GM19452 (cell line): Measurements from ENCODE around the gene RCAN1.
"Not testable (repeated sequence)": the region's sequence is repeated elsewhere in the genome, so short reads cannot be mapped to it uniquely, and the experiment has no call there.

Experiments used
- ATAC-seq: cut with Tn5 transposase; IDR thresholded peaks from one replicate; pipeline ENCODE4 v1.9.1; 2021; ENCODE audit not compliant: unreplicated experiment

Gene RCAN1

GRCh38 chr21:34570313-34570712 is 44.6 kb downstream of the RCAN1 start:
- no peak for ATAC-seq

GRCh38 chr21:34569381-34569979 is 45.4 kb downstream of the RCAN1 start:
- no peak for ATAC-seq

GRCh38 chr21:34568801-34569200 is 46.1 kb downstream of the RCAN1 start:
- ATAC-seq, result not testable (repeated sequence)

GRCh38 chr21:34567604-34568155 is 47.2 kb downstream of the RCAN1 start:
- no peak for ATAC-seq

- no peak for ATAC-seq
These were observed 49.7 kb downstream of the RCAN1 start for GRCh38 chr21:34565238-34565637.

- ATAC-seq, result not testable (repeated sequence)
These were observed 51.5 kb downstream of the RCAN1 start for GRCh38 chr21:34563370-34563769.

GRCh38 chr21:34561806-34562205 is 53.1 kb downstream of the RCAN1 start:
- no peak for ATAC-seq

- no peak for ATAC-seq
These were observed 54.3 kb downstream of the RCAN1 start for GRCh38 chr21:34560609-34561008.

GRCh38 chr21:34560021-34560420 is 54.9 kb downstream of the RCAN1 start:
- ATAC-seq, result no peak

- no peak for ATAC-seq
These were observed 55.8 kb downstream of the RCAN1 start for GRCh38 chr21:34559089-34559631.

- ATAC-seq, result no peak
These were observed 56.7 kb downstream of the RCAN1 start for GRCh38 chr21:34558166-34558565.

- no peak for ATAC-seq
These were observed 57.7 kb downstream of the RCAN1 start for GRCh38 chr21:34557261-34557660.

GRCh38 chr21:34554670-34555069 is 60.2 kb downstream of the RCAN1 start:
- not testable (repeated sequence) for ATAC-seq

GRCh38 chr21:34554227-34554626 is 60.7 kb downstream of the RCAN1 start:
- ATAC-seq, result no peak

- no peak for ATAC-seq
These were observed 61.6 kb downstream of the RCAN1 start for GRCh38 chr21:34553151-34553952.

GRCh38 chr21:34552360-34553098 is 62.4 kb downstream of the RCAN1 start:
- no peak for ATAC-seq

- ATAC-seq, result no peak
These were observed 64.6 kb downstream of the RCAN1 start for GRCh38 chr21:34550182-34550799.

GRCh38 chr21:34548781-34549376 is 66.0 kb downstream of the RCAN1 start:
- no peak for ATAC-seq

GRCh38 chr21:34546542-34546941 is 68.4 kb downstream of the RCAN1 start:
- ATAC-seq, result no peak

- peak; percentile 70 for ATAC-seq
These were observed 69.6 kb downstream of the RCAN1 start for GRCh38 chr21:34545079-34545884.
